Right atrium auricular region (tissue), 2 donors: Measurements from ENCODE around the gene ANO4. TPM values are rescaled to one million over a fixed set of nuclear protein-coding genes. Genes with fewer than 3 reads are reported as not detected.
A peak's percentile ranks its signal among the peaks of the same experiment; 100 is the strongest.

Experiments
- DNase-seq: peaks from one replicate; pipeline ENCODE4 v3.0.0-alpha.2; 2019; ENCODE audit warnings: low spot score
- H3K27ac ChIP-seq, 2 donors: fragments of 200-600 bp; sonication (generic); 1 replicate in 1 of 2; 2 replicates in 1 of 2; pipeline ENCODE4 v1.5.1; 2016 to 2019
- H3K27me3 ChIP-seq, 2 donors: fragments of 200-600 bp; sonication (generic); one replicate each; pipeline versions ENCODE4 v1.5.1 to v1.6.0; 2017 to 2019
- H3K36me3 ChIP-seq: fragments of 200-600 bp; sonication (generic); one replicate; pipeline ENCODE4 v1.5.1; 2016
- H3K4me1 ChIP-seq, 2 donors: fragments of 200-600 bp; sonication (generic); one replicate each; pipeline versions ENCODE4 v1.5.1 to v1.6.0; 2017 to 2019
- H3K4me3 ChIP-seq, 2 donors: fragments of 200-600 bp; sonication (generic); 1 replicate in 1 of 2; 2 replicates in 1 of 2; pipeline ENCODE4 v1.5.1; 2017 to 2019; ENCODE audit warnings: mild to moderate bottlenecking in 1 of 2, moderate library complexity in 1 of 2
- H3K9me3 ChIP-seq, 2 donors: fragments of 200-600 bp; sonication (generic); one replicate each; pipeline ENCODE4 v1.5.1; 2019
- CTCF ChIP-seq, 2 donors: fragments of 200-600 bp; sonication (generic); IDR thresholded peaks; one replicate each; pipeline ENCODE4 v1.5.1; 2019; ENCODE audit warnings: antibody characterized with exemption in 2 of 2
- total RNA-seq, 2 donors: library from RNA; depleted of rRNA; stranded (reverse); fragments of >200 nt; gene quantifications; one replicate each; pipeline ENCODE4 v1.1.0, GENCODE V29; 2016

Gene ANO4
- total RNA-seq, 2 donors from 2014 or later = 0.47 TPM; not detected in 1

- Histone ChIP-seq H3K27ac (no peak overlapping the region), H3K9me3 (peaks cover 0 to 22% of the 10 kb centered on the region in 2 donors), H3K4me3 (no peak overlapping the region), H3K4me1 (no peaks in the 10 kb centered on the region), H3K36me3 (no peaks in the 10 kb centered on the region), H3K27me3 (no peaks in the 10 kb centered on the region)
- TF ChIP-seq CTCF (IDR thresholded peaks at IDR 0.05) = no peak
- no peak for DNase-seq
Measured at GRCh38 chr12:100808777-100809176, 14.2 kb downstream of the ANO4 start.

GRCh38 chr12:100820314-100820713, 25.7 kb downstream of the ANO4 start:
- H3K4me3 ChIP-seq = no peak overlapping the region
- H3K4me1 ChIP-seq = no peaks in the 10 kb centered on the region
- H3K36me3 ChIP-seq = no peaks in the 10 kb centered on the region
- H3K27me3 ChIP-seq = no peaks in the 10 kb centered on the region
- TF ChIP-seq CTCF (IDR thresholded peaks at IDR 0.05) = no peak
- DNase-seq = no peak
- no peaks in the 10 kb centered on the region for H3K9me3 ChIP-seq
- H3K27ac ChIP-seq = no peak overlapping the region

GRCh38 chr12:100823963-100824362, 29.4 kb downstream of the ANO4 start:
- no peak for TF ChIP-seq CTCF (IDR thresholded peaks at IDR 0.05)
- Histone ChIP-seq H3K27ac (no peak overlapping the region), H3K9me3 (no peaks in the 10 kb centered on the region), H3K4me3 (no peak overlapping the region), H3K27me3 (no peaks in the 10 kb centered on the region), H3K4me1 (no peaks in the 10 kb centered on the region), H3K36me3 (no peaks in the 10 kb centered on the region)
- no peak for DNase-seq

GRCh38 chr12:100824476-100824875, 29.9 kb downstream of the ANO4 start:
- no peak overlapping the region for H3K4me3 ChIP-seq
- no peaks in the 10 kb centered on the region for H3K4me1 ChIP-seq
- no peak for DNase-seq
- no peaks in the 10 kb centered on the region for H3K36me3 ChIP-seq
- no peak for TF ChIP-seq CTCF (IDR thresholded peaks at IDR 0.05)
- no peaks in the 10 kb centered on the region for H3K27me3 ChIP-seq
- H3K27ac ChIP-seq = no peak overlapping the region
- no peaks in the 10 kb centered on the region for H3K9me3 ChIP-seq

GRCh38 chr12:100826323-100826722, 31.7 kb downstream of the ANO4 start:
- Histone ChIP-seq H3K4me1 (no peaks in the 10 kb centered on the region), H3K27ac (no peak overlapping the region), H3K27me3 (no peaks in the 10 kb centered on the region), H3K4me3 (no peak overlapping the region), H3K9me3 (no peaks in the 10 kb centered on the region), H3K36me3 (no peaks in the 10 kb centered on the region)
- TF ChIP-seq CTCF (IDR thresholded peaks at IDR 0.05) = no peak
- DNase-seq = no peak

- no peaks in the 10 kb centered on the region for H3K4me1 ChIP-seq
- no peak overlapping the region for H3K27ac ChIP-seq
- no peaks in the 10 kb centered on the region for H3K27me3 ChIP-seq
- no peak for DNase-seq
- peak in 1 of 2 donors; percentile 52 for TF ChIP-seq CTCF (IDR thresholded peaks at IDR 0.05)
- no peak overlapping the region for H3K4me3 ChIP-seq
- H3K9me3 ChIP-seq = no peaks in the 10 kb centered on the region
- no peaks in the 10 kb centered on the region for H3K36me3 ChIP-seq
Measured at GRCh38 chr12:100827901-100828520, 33.4 kb downstream of the ANO4 start.
